DOHH2 (cell line): Measurements from ENCODE around the gene GRB2.

Source experiments
- EZH2phosphoT487 ChIP-seq: fragments of 200-600 bp; sonication (generic); IDR thresholded peaks from 2 replicates; pipeline ENCODE4 v1.6.1; 2017; ENCODE audit warnings: borderline replicate concordance, mild to moderate bottlenecking, antibody characterized with exemption, low read length, moderate library complexity, mixed read lengths
- TF ChIP-seq, protein P1 (sequence below): fragments of 200-600 bp; sonication (generic); IDR thresholded peaks from one replicate; pipeline ENCODE4 v1.5.1; 2014; ENCODE audit warnings: antibody characterized with exemption, mild to moderate bottlenecking, low read depth, low read length; ENCODE audit not compliant: poor library complexity, severe bottlenecking

DNA sequence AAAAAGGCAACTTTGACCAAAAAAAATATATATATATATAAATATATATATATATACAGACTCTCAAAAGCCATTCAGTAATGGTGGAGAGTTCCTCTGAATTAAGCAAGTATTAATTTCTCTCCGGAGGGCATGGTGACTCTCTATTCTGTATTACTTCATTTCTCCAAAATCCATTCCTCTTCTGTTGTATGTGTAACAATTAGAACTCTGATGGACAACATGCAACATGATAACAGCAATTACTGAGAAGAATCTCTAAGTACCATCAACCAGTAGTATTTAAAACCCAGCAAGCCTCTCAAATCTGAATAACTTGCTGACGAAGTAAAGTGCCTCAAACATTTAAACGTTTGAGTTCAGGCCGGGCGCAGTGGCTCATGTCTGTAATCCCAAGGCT lies 2.3 kb downstream of the GRB2 start:
- TF ChIP-seq, protein P1, sequence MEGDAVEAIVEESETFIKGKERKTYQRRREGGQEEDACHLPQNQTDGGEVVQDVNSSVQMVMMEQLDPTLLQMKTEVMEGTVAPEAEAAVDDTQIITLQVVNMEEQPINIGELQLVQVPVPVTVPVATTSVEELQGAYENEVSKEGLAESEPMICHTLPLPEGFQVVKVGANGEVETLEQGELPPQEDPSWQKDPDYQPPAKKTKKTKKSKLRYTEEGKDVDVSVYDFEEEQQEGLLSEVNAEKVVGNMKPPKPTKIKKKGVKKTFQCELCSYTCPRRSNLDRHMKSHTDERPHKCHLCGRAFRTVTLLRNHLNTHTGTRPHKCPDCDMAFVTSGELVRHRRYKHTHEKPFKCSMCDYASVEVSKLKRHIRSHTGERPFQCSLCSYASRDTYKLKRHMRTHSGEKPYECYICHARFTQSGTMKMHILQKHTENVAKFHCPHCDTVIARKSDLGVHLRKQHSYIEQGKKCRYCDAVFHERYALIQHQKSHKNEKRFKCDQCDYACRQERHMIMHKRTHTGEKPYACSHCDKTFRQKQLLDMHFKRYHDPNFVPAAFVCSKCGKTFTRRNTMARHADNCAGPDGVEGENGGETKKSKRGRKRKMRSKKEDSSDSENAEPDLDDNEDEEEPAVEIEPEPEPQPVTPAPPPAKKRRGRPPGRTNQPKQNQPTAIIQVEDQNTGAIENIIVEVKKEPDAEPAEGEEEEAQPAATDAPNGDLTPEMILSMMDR, result no peak
- TF ChIP-seq EZH2phosphoT487, result no peak
